CD4-positive, CD25-positive, alpha-beta regulatory T cell (primary cell): ENCODE results near the gene TAC3. TPM values are rescaled to one million over a fixed set of nuclear protein-coding genes. Genes with fewer than 3 reads are reported as not detected.

Experiments
- ATAC-seq, 2 donors: fragments of 150-1000 bp; cut with Tn5 transposase; one replicate each; pipeline ENCODE4 v1.10.0; 2021; ENCODE audit warnings: low read depth in 2 of 2, moderate number of reproducible peaks in 2 of 2, moderate library complexity in 1 of 2
- DNase-seq, 3 donors: peaks; one replicate each; pipeline versions ENCODE4 v3.0.0 to v3.0.0-alpha.2; 2012 to 2022; ENCODE audit warnings: mixed read lengths in 1 of 3
- H3K27ac ChIP-seq: one replicate; pipeline ENCODE4 v1.7.0; 2013; ENCODE audit warnings: mild to moderate bottlenecking, low read length; ENCODE audit not compliant: insufficient read depth, poor library complexity, severe bottlenecking
- H3K27me3 ChIP-seq: one replicate; pipeline ENCODE4 v1.7.0; 2013; ENCODE audit warnings: low read length; ENCODE audit not compliant: control insufficient read depth, insufficient read depth
- H3K36me3 ChIP-seq: one replicate; pipeline ENCODE4 v1.7.0; 2013; ENCODE audit warnings: mild to moderate bottlenecking, low read length, moderate library complexity; ENCODE audit not compliant: control insufficient read depth, insufficient read depth
- H3K4me1 ChIP-seq: 2 replicates; pipeline ENCODE4 v1.7.0; 2013; ENCODE audit warnings: mild to moderate bottlenecking, low read length; ENCODE audit not compliant: insufficient read depth, control insufficient read depth, poor library complexity, severe bottlenecking
- H3K4me3 ChIP-seq: one replicate; pipeline ENCODE4 v1.7.0; 2013; ENCODE audit warnings: low read depth, mild to moderate bottlenecking, low read length, moderate library complexity
- H3K9me3 ChIP-seq, 2 experiments: 1 replicate in 1 of 2; 2 replicates in 1 of 2; pipeline ENCODE4 v1.7.0; 2013; ENCODE audit warnings: low read length in 2 of 2, mild to moderate bottlenecking in 1 of 2, moderate library complexity in 1 of 2; ENCODE audit not compliant: control insufficient read depth in 2 of 2
- H3K27ac Mint-ChIP-seq, 3 donors: one replicate each; pipeline ENCODE4 v1.8.0; 2020 to 2022; ENCODE audit warnings: mild to moderate bottlenecking in 3 of 3, mixed read lengths in 3 of 3, moderate library complexity in 2 of 3
- H3K27me3 Mint-ChIP-seq: one replicate; pipeline ENCODE4 v1.8.0; 2022; ENCODE audit warnings: mild to moderate bottlenecking, mixed read lengths
- H3K36me3 Mint-ChIP-seq: one replicate; pipeline ENCODE4 v1.8.0; 2020; ENCODE audit warnings: mixed read lengths
- H3K4me1 Mint-ChIP-seq, 4 donors: one replicate each; pipeline ENCODE4 v1.8.0; 2020 to 2022; ENCODE audit warnings: mixed read lengths in 4 of 4, mild to moderate bottlenecking in 1 of 4
- H3K4me3 Mint-ChIP-seq, 4 donors: one replicate each; pipeline ENCODE4 v1.8.0; 2020 to 2022; ENCODE audit warnings: mild to moderate bottlenecking in 4 of 4, mixed read lengths in 4 of 4, moderate library complexity in 3 of 4
- H3K9me3 Mint-ChIP-seq, 7 donors: one replicate each; pipeline ENCODE4 v1.8.0; 2020 to 2022; ENCODE audit warnings: mixed read lengths in 7 of 7, mild to moderate bottlenecking in 3 of 7, moderate library complexity in 2 of 7
- polyA plus RNA-seq, 4 donors: library from polyadenylated mRNA; unstranded; fragments of 300-500 nt; fragmentation: Illumina TruSeq; gene quantifications; one replicate each; pipeline ENCODE4 v1.2.3, GENCODE V29; 2021
- total RNA-seq: library from RNA; stranded (reverse); gene quantifications from one replicate; pipeline ENCODE4 v1.2.3, GENCODE V29; 2022

Gene TAC3
- total and polyA plus RNA-seq, 5 donors from 2014 or later: not detected

- H3K27ac ChIP-seq: no peak overlapping the region
- Mint-ChIP-seq H3K27ac (peak overlapping the region in 2 of 3 donors; percentile 71 to 86), H3K9me3 (no peaks in the 10 kb centered on the region), H3K4me3 (no peak overlapping the region), H3K27me3 (peaks cover 16% of the 10 kb centered on the region), H3K4me1 (peaks cover 19 to 62% (median 23%) of the 10 kb centered on the region in 4 donors), H3K36me3 (no peaks in the 10 kb centered on the region)
- H3K27me3 ChIP-seq: peaks cover 4% of the 10 kb centered on the region
- no peak for DNase-seq
- H3K4me1 ChIP-seq: peaks cover 22% of the 10 kb centered on the region
- H3K36me3 ChIP-seq: no peaks in the 10 kb centered on the region
- H3K9me3 ChIP-seq: no peaks in the 10 kb centered on the region
- no peak overlapping the region for H3K4me3 ChIP-seq
- no peak for ATAC-seq
Observed at GRCh38 chr12:57009949-57010626, 6.2 kb downstream of the TAC3 start.

- DNase-seq (peak in 2 of 3 donors; percentile 64 to 82), ATAC-seq (peak; percentile 40 to 45)
- H3K9me3 Mint-ChIP-seq: no peaks in the 10 kb centered on the region
- H3K27me3 Mint-ChIP-seq: peaks cover 4% of the 10 kb centered on the region
- peak overlapping the region; percentile 74 to 98 (median 78) for H3K4me3 Mint-ChIP-seq
- Histone ChIP-seq H3K9me3 (no peaks in the 10 kb centered on the region), H3K4me3 (no peak overlapping the region), H3K27me3 (no peaks in the 10 kb centered on the region), H3K27ac (no peak overlapping the region), H3K4me1 (peaks cover 22% of the 10 kb centered on the region), H3K36me3 (peaks cover 14% of the 10 kb centered on the region)
- peaks cover 22 to 72% (median 27%) of the 10 kb centered on the region in 4 donors for H3K4me1 Mint-ChIP-seq
- peaks cover 12% of the 10 kb centered on the region for H3K36me3 Mint-ChIP-seq
- H3K27ac Mint-ChIP-seq: peak overlapping the region in 2 of 3 donors; percentile 16 to 96
Observed at GRCh38 chr12:57008178-57008577, 8.2 kb downstream of the TAC3 start.

GRCh38 chr12:57006809-57007475, 9.4 kb downstream of the TAC3 start:
- H3K9me3 Mint-ChIP-seq: no peaks in the 10 kb centered on the region
- H3K27me3 Mint-ChIP-seq: peaks cover 4% of the 10 kb centered on the region
- H3K4me1 Mint-ChIP-seq: peaks cover 22 to 70% (median 27%) of the 10 kb centered on the region in 4 donors
- peaks cover 24% of the 10 kb centered on the region for H3K36me3 ChIP-seq
- H3K4me3 ChIP-seq: peak overlapping the region; percentile 47
- ATAC-seq (no peak), DNase-seq (peak in 1 of 3 donors; percentile 18)
- H3K27ac ChIP-seq: peak overlapping the region; percentile 53
- peaks cover 22% of the 10 kb centered on the region for H3K4me1 ChIP-seq
- no peaks in the 10 kb centered on the region for H3K27me3 ChIP-seq
- H3K9me3 ChIP-seq: no peaks in the 10 kb centered on the region
- H3K36me3 Mint-ChIP-seq: peaks cover 21% of the 10 kb centered on the region
- peak overlapping the region; percentile 90 to 98 (median 94) for H3K4me3 Mint-ChIP-seq
- peak overlapping the region; percentile 84 to 96 (median 95) for H3K27ac Mint-ChIP-seq

GRCh38 chr12:57005980-57006808, 10.1 kb downstream of the TAC3 start, which contains the start of gene ZBTB39:
Gene ZBTB39 (minus strand): TSS chr12:57006546. CDS start chr12:57004917, 1,629 bp downstream.
- Mint-ChIP-seq H3K27me3 (peaks cover 4% of the 10 kb centered on the region), H3K36me3 (peaks cover 25% of the 10 kb centered on the region), H3K9me3 (no peaks in the 10 kb centered on the region), H3K4me1 (peaks cover 17 to 70% (median 24%) of the 10 kb centered on the region in 4 donors), H3K27ac (peak within 1 kb of the TSS; percentile 85 to 96 (median 95)), H3K4me3 (peak within 1 kb of the TSS; percentile 93 to 98 (median 96))
- Histone ChIP-seq H3K27me3 (no peaks in the 10 kb centered on the region), H3K4me1 (peaks cover 27% of the 10 kb centered on the region), H3K4me3 (peak within 1 kb of the TSS; percentile 71), H3K36me3 (peaks cover 24% of the 10 kb centered on the region), H3K9me3 (no peaks in the 10 kb centered on the region), H3K27ac (peak within 1 kb of the TSS; percentile 56)
- ATAC-seq: peak; percentile 84 to 87
- DNase-seq: peak; percentile 54 to 66 (median 63)

- H3K27ac Mint-ChIP-seq: peak overlapping the region in 1 of 3 donors; percentile 36
- no peak for DNase-seq
- Histone ChIP-seq H3K36me3 (peaks cover 31% of the 10 kb centered on the region), H3K4me1 (peaks cover 33% of the 10 kb centered on the region), H3K27ac (no peak overlapping the region), H3K9me3 (no peaks in the 10 kb centered on the region), H3K4me3 (peak overlapping the region; percentile 71), H3K27me3 (no peaks in the 10 kb centered on the region)
- no peak for ATAC-seq
- H3K27me3 Mint-ChIP-seq: no peaks in the 10 kb centered on the region
- peak overlapping the region in 3 of 4 donors; percentile 93 to 98 (median 95) for H3K4me3 Mint-ChIP-seq
- no peaks in the 10 kb centered on the region for H3K9me3 Mint-ChIP-seq
- peaks cover 25% of the 10 kb centered on the region for H3K36me3 Mint-ChIP-seq
- peaks cover 22 to 76% (median 33%) of the 10 kb centered on the region in 4 donors for H3K4me1 Mint-ChIP-seq
Observed at GRCh38 chr12:57004651-57005050, 11.7 kb downstream of the TAC3 start.

GRCh38 chr12:57003395-57003794, 12.9 kb downstream of the TAC3 start:
- no peak overlapping the region for H3K4me3 Mint-ChIP-seq
- H3K36me3 Mint-ChIP-seq: peaks cover 27% of the 10 kb centered on the region
- Histone ChIP-seq H3K36me3 (peaks cover 31% of the 10 kb centered on the region), H3K27ac (no peak overlapping the region), H3K4me3 (no peak overlapping the region), H3K9me3 (no peaks in the 10 kb centered on the region), H3K4me1 (peaks cover 41% of the 10 kb centered on the region), H3K27me3 (no peaks in the 10 kb centered on the region)
- H3K27me3 Mint-ChIP-seq: no peaks in the 10 kb centered on the region
- H3K9me3 Mint-ChIP-seq: no peaks in the 10 kb centered on the region
- H3K27ac Mint-ChIP-seq: no peak overlapping the region
- peaks cover 29 to 83% (median 44%) of the 10 kb centered on the region in 4 donors for H3K4me1 Mint-ChIP-seq
- DNase-seq (no peak), ATAC-seq (no peak)

GRCh38 chr12:57001448-57001906, 14.9 kb downstream of the TAC3 start:
- H3K4me3 ChIP-seq: no peak overlapping the region
- no peaks in the 10 kb centered on the region for H3K9me3 Mint-ChIP-seq
- peaks cover 35% of the 10 kb centered on the region for H3K36me3 ChIP-seq
- H3K27me3 Mint-ChIP-seq: no peaks in the 10 kb centered on the region
- H3K27ac ChIP-seq: no peak overlapping the region
- peaks cover 30% of the 10 kb centered on the region for H3K4me1 ChIP-seq
- peaks cover 38% of the 10 kb centered on the region for H3K36me3 Mint-ChIP-seq
- peak overlapping the region; percentile 55 to 75 (median 72) for H3K27ac Mint-ChIP-seq
- H3K4me1 Mint-ChIP-seq: peaks cover 24 to 69% (median 43%) of the 10 kb centered on the region in 4 donors
- no peaks in the 10 kb centered on the region for H3K9me3 ChIP-seq
- H3K27me3 ChIP-seq: no peaks in the 10 kb centered on the region
- DNase-seq: peak; percentile 57 to 75 (median 61)
- H3K4me3 Mint-ChIP-seq: peak overlapping the region in 1 of 4 donors; percentile 36
- ATAC-seq: peak; percentile 29 to 50
